Middle frontal gyrus (tissue), 1 donor: ENCODE data around the gene NIT1.

ENCODE experiments used
- DNase-seq: peaks from one replicate; pipeline ENCODE4 v3.0.0-alpha.2; 2015; ENCODE audit warnings: low spot score; ENCODE audit errors: extremely low spot score

NIT1 gene, protein sequence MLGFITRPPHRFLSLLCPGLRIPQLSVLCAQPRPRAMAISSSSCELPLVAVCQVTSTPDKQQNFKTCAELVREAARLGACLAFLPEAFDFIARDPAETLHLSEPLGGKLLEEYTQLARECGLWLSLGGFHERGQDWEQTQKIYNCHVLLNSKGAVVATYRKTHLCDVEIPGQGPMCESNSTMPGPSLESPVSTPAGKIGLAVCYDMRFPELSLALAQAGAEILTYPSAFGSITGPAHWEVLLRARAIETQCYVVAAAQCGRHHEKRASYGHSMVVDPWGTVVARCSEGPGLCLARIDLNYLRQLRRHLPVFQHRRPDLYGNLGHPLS

GRCh38 chr1:161117759-161118581 is at the start of gene NIT1, which contains the start of gene PFDN2:
TSS of gene NIT1 (plus strand) at chr1:161118105. CDS start at chr1:161118177, 72 bp downstream.
TSS of gene PFDN2 (minus strand) at chr1:161118037. CDS start at chr1:161118026, 11 bp downstream.
- peak; percentile 79 for DNase-seq

- DNase-seq, result no peak
Observed at GRCh38 chr1:161068306-161069234, 49.3 kb upstream of the NIT1 start.

- no peak for DNase-seq
Observed at GRCh38 chr1:161069241-161069640, 48.7 kb upstream of the NIT1 start.

GRCh38 chr1:161069731-161070270 is 48.1 kb upstream of the NIT1 start, which contains the start of gene ARHGAP30:
TSS of gene ARHGAP30 (minus strand) at chr1:161069891. CDS start at chr1:161069624, 267 bp downstream.
- DNase-seq, result no peak

DNA sequence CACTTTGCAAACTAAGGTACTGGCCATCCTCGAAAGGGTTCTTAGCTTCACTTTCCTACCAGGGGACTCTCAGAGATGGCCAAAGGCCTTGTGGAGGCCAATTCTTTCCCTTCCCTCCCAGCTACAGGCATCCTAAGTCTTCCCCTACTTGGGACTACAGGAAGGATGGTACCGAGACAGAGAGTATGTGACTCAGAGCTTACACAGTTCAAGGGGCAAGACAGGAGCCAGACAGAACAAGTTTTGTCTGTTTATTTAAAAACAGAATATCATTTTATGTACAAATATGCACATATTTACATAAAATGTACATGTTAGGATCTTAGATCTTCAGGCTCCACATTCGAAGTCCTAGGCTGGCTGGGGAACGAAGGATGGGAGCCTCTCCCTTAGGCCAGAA is 47.1 kb upstream of the NIT1 start:
- no peak for DNase-seq

GRCh38 chr1:161071886-161072371 is 46.0 kb upstream of the NIT1 start:
- DNase-seq, result no peak

DNA sequence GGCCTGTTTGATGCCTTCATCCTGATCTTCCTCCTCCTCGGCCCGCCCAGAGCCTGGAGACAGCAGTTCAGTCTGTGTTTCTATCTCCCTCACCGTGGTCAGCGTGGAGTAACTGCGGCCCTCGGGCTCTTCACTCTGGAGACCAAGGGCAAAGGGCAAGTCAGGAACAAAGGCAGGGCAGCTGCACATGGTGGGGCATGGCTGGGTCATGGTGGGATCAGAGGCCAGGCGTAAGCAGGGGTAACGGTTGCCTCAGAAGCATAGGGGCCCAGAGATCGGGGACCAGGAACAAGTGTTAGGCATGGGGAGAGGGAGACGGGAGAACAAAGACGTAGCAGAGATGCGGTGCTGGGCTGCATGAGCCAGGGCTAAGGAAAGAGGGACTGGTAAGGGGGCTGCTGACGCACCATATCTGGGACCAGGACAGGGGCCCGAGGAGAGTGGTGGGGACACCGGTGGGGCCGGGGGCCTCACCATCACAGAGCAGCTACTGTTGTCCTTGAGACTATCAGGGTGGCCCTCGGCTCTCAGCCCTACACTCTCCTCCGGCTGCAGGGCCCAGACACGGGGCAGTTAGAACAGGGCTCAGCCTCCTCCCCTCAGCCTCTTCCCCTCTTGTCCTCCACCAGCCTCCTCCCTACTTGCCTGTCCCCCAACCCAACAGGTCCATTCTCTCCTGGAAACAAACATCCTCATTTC is 45.0 kb upstream of the NIT1 start:
- no peak for DNase-seq

- DNase-seq, result no peak
Observed at GRCh38 chr1:161073474-161074121, 44.3 kb upstream of the NIT1 start.

- DNase-seq, result no peak
Observed at GRCh38 chr1:161074676-161075368, 43.1 kb upstream of the NIT1 start.

- no peak for DNase-seq
Observed at GRCh38 chr1:161076410-161076809, 41.5 kb upstream of the NIT1 start.

GRCh38 chr1:161077426-161077825 is 40.5 kb upstream of the NIT1 start:
- DNase-seq, result no peak

- DNase-seq, result no peak
Observed at GRCh38 chr1:161079436-161080110, 38.3 kb upstream of the NIT1 start.

GRCh38 chr1:161080441-161081405 is 37.2 kb upstream of the NIT1 start:
- no peak for DNase-seq

DNA sequence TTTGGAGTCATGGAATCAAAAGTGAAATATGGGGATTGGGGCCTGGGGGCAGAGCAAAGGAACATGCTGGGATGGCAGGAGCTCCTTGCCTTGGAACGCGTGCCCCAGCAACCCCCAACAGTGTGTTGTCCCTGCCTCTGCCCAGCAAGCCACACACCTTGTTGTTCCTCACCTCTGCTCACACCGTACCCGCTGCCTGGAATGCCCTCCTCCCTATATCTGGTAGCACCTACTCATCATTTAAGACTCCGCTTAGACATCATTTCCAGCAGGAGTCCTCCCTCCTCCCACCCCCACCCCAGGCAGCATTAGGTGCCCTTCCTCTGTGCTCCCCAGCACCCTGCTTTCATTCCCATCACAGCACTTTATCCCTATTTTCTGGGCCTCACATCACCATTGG is 36.4 kb upstream of the NIT1 start:
- no peak for DNase-seq

- no peak for DNase-seq
Observed at GRCh38 chr1:161082483-161082882, 35.4 kb upstream of the NIT1 start.

DNA sequence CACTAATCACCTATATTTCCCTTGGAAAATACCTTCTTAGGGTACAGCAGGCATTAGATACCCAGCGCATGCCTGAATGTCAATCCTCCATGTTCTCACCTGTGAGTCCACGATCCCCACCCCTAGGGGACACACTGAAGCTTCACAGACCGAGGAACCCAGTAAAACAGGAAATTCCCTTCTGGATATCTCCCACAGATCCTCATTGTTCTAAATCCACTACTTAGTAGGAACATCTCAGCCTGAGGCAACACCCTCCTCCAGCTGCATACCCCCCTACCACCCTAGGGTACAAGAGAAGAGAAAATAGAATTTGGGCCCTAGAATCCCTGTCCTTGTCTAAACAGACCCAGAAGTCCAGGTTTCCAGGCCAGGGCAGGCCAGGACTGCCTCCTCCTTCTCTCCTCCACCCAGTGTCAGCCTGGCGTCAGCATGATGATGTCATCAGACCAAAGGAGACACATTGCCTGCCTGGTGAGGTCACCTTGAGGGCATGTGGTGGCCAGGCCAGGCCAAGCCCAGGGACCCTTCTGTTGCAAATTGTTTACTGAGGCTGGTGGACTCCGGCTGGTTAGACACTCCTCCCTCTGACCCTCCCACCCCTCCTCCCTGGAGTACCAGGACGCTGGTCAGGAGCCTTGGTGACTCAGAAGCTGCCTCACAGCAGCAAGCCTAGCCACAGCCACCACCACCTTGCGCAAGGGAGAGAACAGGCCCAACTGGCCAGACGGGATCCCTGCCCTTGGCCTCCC is 34.7 kb upstream of the NIT1 start:
- no peak for DNase-seq
